ENCODE results near the gene KCTD19. TPM values are rescaled to one million over a fixed set of nuclear protein-coding genes. Genes with fewer than 3 reads are reported as not detected.

Gene KCTD19
- total and polyA plus RNA-seq, 2 donors (not counting 1 experiment from before 2014, with no cell fraction given), result 0.52 TPM; not detected in 1

GRCh38 chr16:67269766-67270165, 56.8 kb downstream of the KCTD19 start:
- H3K27me3 ChIP-seq (replicated peaks in 1 of 4; ENCODE audit: control extremely low read depth in 1 of 4, control insufficient read depth in 3 of 4, insufficient read depth in 4 of 4, low read length in 3 of 4), result no peaks in the 10 kb centered on the region
- H3K79me2 ChIP-seq (ENCODE audit: control insufficient read depth, insufficient read depth, low read length), result no peaks in the 10 kb centered on the region
- no peak overlapping the region for H2AFZ ChIP-seq (ENCODE audit: insufficient read depth, low read depth, low read length, poor library complexity, severe bottlenecking)
- POLR2A ChIA-PET, result no interaction called here
- no peaks in the 10 kb centered on the region for H3K36me3 ChIP-seq (replicated peaks in 1 of 2; ENCODE audit: control extremely low read depth in 1 of 2, control insufficient read depth in 1 of 2, extremely low read depth in 1 of 2, insufficient read depth in 2 of 2, low read length in 1 of 2)
- no peaks in the 10 kb centered on the region for H3K4me1 ChIP-seq (ENCODE audit: control insufficient read depth in 2 of 2, insufficient read depth in 2 of 2, low read length in 2 of 2)
- 66% methylated on average over 3 of the region's 5 CpGs for WGBS (ENCODE audit: insufficient coverage)
- intact Hi-C loops (cut with micrococcal nuclease), result no loop called here
- Mint-ChIP-seq H3K27ac (no peak overlapping the region), H3K27me3 (peaks cover 3% of the 10 kb centered on the region), H3K4me1 (no peaks in the 10 kb centered on the region), H3K9me3 (ENCODE audit: insufficient read depth) (no peaks in the 10 kb centered on the region), H3K4me3 (no peak overlapping the region)
- CTCF ChIA-PET, result interaction anchor here (0.7 to 1.4 kb wide), 3 partner anchors 9 to 74 kb away, joined by 3 to 5 read pairs (median 3); no protein-coding TSS in a partner anchor
- ATAC-seq (ENCODE audit: low read depth) (no peak), DNase-seq (no peak)
- H3K27ac ChIP-seq (ENCODE audit: low read length in 2 of 2), result no peak overlapping the region
- no peak overlapping the region for H3K4me2 ChIP-seq (replicated peaks; ENCODE audit: low read depth, low read length, poor library complexity, severe bottlenecking)
- no peaks in the 10 kb centered on the region for H4K20me1 ChIP-seq (ENCODE audit: control insufficient read depth, insufficient read depth, low read length, poor library complexity, severe bottlenecking)
- no peaks in the 10 kb centered on the region for H3K9me3 ChIP-seq (ENCODE audit: control extremely low read depth in 1 of 3, control insufficient read depth in 2 of 3, insufficient read depth in 1 of 3, low read length in 2 of 3)
- no peak overlapping the region for H3K4me3 ChIP-seq (ENCODE audit: control extremely low read depth in 1 of 5, extremely low read depth in 1 of 5, insufficient read depth in 1 of 5, low read depth in 2 of 5, low read length in 4 of 5)
- no peak overlapping the region for H3K9ac ChIP-seq (ENCODE audit: low read length)
- TF ChIP-seq CTCF (IDR thresholded peaks at IDR 0.05) (no peak), EZH2 (IDR thresholded peaks at IDR 0.05; ENCODE audit: borderline replicate concordance, insufficient read depth, low read depth, low read length, poor library complexity, severe bottlenecking) (no peak)

GRCh38 chr16:67268136-67268579, 58.4 kb downstream of the KCTD19 start:
- H3K4me3 Mint-ChIP-seq, result no peak overlapping the region
- H3K4me1 Mint-ChIP-seq, result no peaks in the 10 kb centered on the region
- H3K9ac ChIP-seq (ENCODE audit: low read length), result no peak overlapping the region
- H2AFZ ChIP-seq (ENCODE audit: insufficient read depth, low read depth, low read length, poor library complexity, severe bottlenecking), result no peak overlapping the region
- no peaks in the 10 kb centered on the region for H3K79me2 ChIP-seq (ENCODE audit: control insufficient read depth, insufficient read depth, low read length)
- TF ChIP-seq CTCF (IDR thresholded peaks at IDR 0.05) (no peak), EZH2 (IDR thresholded peaks at IDR 0.05; ENCODE audit: borderline replicate concordance, insufficient read depth, low read depth, low read length, poor library complexity, severe bottlenecking) (no peak)
- H3K9me3 ChIP-seq (ENCODE audit: control extremely low read depth in 1 of 3, control insufficient read depth in 2 of 3, insufficient read depth in 1 of 3, low read length in 2 of 3), result no peaks in the 10 kb centered on the region
- no peak overlapping the region for H3K27ac ChIP-seq (ENCODE audit: low read length in 2 of 2)
- no peaks in the 10 kb centered on the region for H3K4me1 ChIP-seq (ENCODE audit: control insufficient read depth in 2 of 2, insufficient read depth in 2 of 2, low read length in 2 of 2)
- ChIA-PET POLR2A (interaction anchor here (0.7 kb wide), 1 partner anchor 554 kb away, joined by 7 read pairs; no protein-coding TSS in a partner anchor), CTCF (interaction anchor here (0.6 kb wide), 1 partner anchor 116 kb away, joined by 3 read pairs; no protein-coding TSS in a partner anchor)
- ATAC-seq (ENCODE audit: low read depth) (no peak), DNase-seq (no peak)
- peaks cover 5% of the 10 kb centered on the region for H3K27me3 Mint-ChIP-seq
- WGBS (ENCODE audit: insufficient coverage), result no CpG with 5 or more reads among the region's 5 CpGs
- H3K4me3 ChIP-seq (ENCODE audit: control extremely low read depth in 1 of 5, extremely low read depth in 1 of 5, insufficient read depth in 1 of 5, low read depth in 2 of 5, low read length in 4 of 5), result no peak overlapping the region
- H3K36me3 ChIP-seq (replicated peaks in 1 of 2; ENCODE audit: control extremely low read depth in 1 of 2, control insufficient read depth in 1 of 2, extremely low read depth in 1 of 2, insufficient read depth in 2 of 2, low read length in 1 of 2), result no peaks in the 10 kb centered on the region
- H3K27ac Mint-ChIP-seq, result no peak overlapping the region
- intact Hi-C loops (cut with micrococcal nuclease), result no loop called here
- H3K4me2 ChIP-seq (replicated peaks; ENCODE audit: low read depth, low read length, poor library complexity, severe bottlenecking), result no peak overlapping the region
- no peaks in the 10 kb centered on the region for H4K20me1 ChIP-seq (ENCODE audit: control insufficient read depth, insufficient read depth, low read length, poor library complexity, severe bottlenecking)
- no peaks in the 10 kb centered on the region for H3K9me3 Mint-ChIP-seq (ENCODE audit: insufficient read depth)
- H3K27me3 ChIP-seq (replicated peaks in 1 of 4; ENCODE audit: control extremely low read depth in 1 of 4, control insufficient read depth in 3 of 4, insufficient read depth in 4 of 4, low read length in 3 of 4), result no peaks in the 10 kb centered on the region

Data from B cell (primary cell).